Bronchial epithelial cell (primary cell): ENCODE measurements around the gene ATG4A. TPM values are rescaled to one million over a fixed set of nuclear protein-coding genes. Genes with fewer than 3 reads are reported as not detected.

Experiments used
- DNase-seq: peaks from one replicate; pipeline ENCODE4 v3.0.0-alpha.2; 2010; ENCODE audit warnings: low read depth
- FAIRE-seq: peaks from 2 replicates; lab custom pipeline; 2011; peaks lifted over from hg19 to GRCh38; lab: Jason Lieb, UNC
- H3K27me3 ChIP-seq: 2 replicates; pipeline ENCODE4 v1.5.1; 2011; ENCODE audit warnings: low read length; ENCODE audit not compliant: control insufficient read depth, insufficient read depth
- H3K36me3 ChIP-seq: 2 replicates; pipeline ENCODE4 v1.5.1; 2011; ENCODE audit warnings: low read length; ENCODE audit not compliant: control insufficient read depth, insufficient read depth
- H3K4me3 ChIP-seq: 2 replicates; pipeline ENCODE4 v1.5.1; 2011; ENCODE audit warnings: mild to moderate bottlenecking, low read depth, low read length, control low read depth
- CTCF ChIP-seq: IDR thresholded peaks from 2 replicates; pipeline ENCODE4 v1.5.1; 2011; ENCODE audit warnings: mild to moderate bottlenecking, moderate library complexity, low read length, control low read depth, inconsistent platforms; ENCODE audit not compliant: insufficient read depth, severe bottlenecking
- total RNA-seq: library from RNA; depleted of rRNA; stranded (reverse); fragments of >200 nt; gene quantifications from 2 replicates; pipeline ENCODE4 v1.2.1, GENCODE V29; 2014

The ATG4A gene
- total RNA-seq, 1 donor from 2014 or later: 12.4 TPM

- FAIRE-seq: no peak
- DNase-seq: peak; percentile 25
- Histone ChIP-seq H3K27me3 (no peaks in the 10 kb centered on the region), H3K36me3 (no peaks in the 10 kb centered on the region), H3K4me3 (no peak overlapping the region)
- TF ChIP-seq CTCF: peak; percentile 51
Measured at GRCh38 chrX:108199691-108200090, 108.1 kb downstream of the ATG4A start.

GRCh38 chrX:108203540-108203939 lies 112.0 kb downstream of the ATG4A start:
- FAIRE-seq: no peak

More at GRCh38 chrX:108203540-108203939, 112.0 kb downstream of the ATG4A start:
- Histone ChIP-seq H3K36me3 (no peaks in the 10 kb centered on the region), H3K4me3 (no peak overlapping the region), H3K27me3 (no peaks in the 10 kb centered on the region)
- no peak for DNase-seq
- no peak for TF ChIP-seq CTCF

Other genes with a start within 250 kb of the ATG4A start
- gene TEX13B, start 109.4 kb upstream of the ATG4A start, total RNA-seq: not detected in 2 replicates
- gene VSIG1, start 46.7 kb upstream of the ATG4A start, total RNA-seq: 0.26 TPM in 2 replicates
- 91.9 and 119 TPM in 2 replicates for gene PSMD10, start 236 bp upstream of the ATG4A start, total RNA-seq